Liver (tissue), 3 donors: Measurements from ENCODE around the gene RABGGTA.

Source experiments
- GABPA ChIP-seq, 2 donors: IDR thresholded peaks in 1 of 2; conservative IDR thresholded peaks in 1 of 2; 2 replicates each; pipeline ENCODE4 v1.6.1; 2016; ENCODE audit warnings: antibody characterized with exemption in 2 of 2, mild to moderate bottlenecking in 1 of 2, moderate library complexity in 1 of 2
- TF ChIP-seq, protein P1 (sequence below): fragments of 150-350 bp; IDR thresholded peaks from 2 replicates; pipeline ENCODE4 v1.5.1; 2017; ENCODE audit warnings: improper control_type of control experiment, low read depth, low read length; ENCODE audit not compliant: missing input control
- donor health status: healthy.
- donor health status: healthy.

DNA sequence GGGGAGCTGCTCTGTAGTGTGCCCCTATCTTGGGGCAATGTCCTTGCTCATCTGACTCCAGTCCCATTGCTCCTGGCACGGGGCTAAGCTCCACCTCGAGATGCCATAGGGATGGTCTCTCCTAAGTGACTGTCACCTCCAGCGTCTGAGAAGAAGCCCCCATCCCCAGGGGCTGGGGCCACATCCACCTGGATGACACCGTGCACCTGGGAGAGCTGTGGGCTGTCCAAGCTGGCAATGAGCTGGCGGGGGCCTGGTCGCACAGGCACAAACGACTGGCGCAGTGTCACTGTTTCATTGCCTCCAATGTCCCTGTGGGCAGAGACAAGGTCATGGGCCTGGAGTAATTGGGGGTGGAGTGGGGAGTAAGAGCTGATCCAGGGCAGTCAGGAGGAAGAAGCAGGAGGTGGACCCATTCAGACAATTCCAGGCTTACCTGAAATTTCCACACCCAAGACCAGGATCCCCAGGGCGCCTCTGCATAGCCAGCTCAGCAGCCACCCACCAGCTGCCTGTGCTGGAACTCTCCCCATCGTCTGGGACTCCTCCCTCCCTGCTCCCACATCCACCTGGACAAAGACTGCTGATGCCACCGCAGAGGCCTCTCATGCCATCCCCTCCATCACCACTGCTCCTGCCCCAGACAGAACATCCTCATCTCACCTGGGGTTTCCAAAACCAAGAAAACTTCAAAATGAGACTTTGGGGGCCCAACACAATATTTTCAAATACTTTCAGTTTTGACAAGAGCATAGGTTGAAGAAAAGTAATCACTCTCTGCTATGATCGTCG, 22.0 kb downstream of the RABGGTA start:
- TF ChIP-seq GABPA (IDR thresholded peaks at IDR 0.05 in 1 of 2, conservative IDR thresholded peaks at IDR 0.05 in 1 of 2): no peak
- TF ChIP-seq, protein P1, sequence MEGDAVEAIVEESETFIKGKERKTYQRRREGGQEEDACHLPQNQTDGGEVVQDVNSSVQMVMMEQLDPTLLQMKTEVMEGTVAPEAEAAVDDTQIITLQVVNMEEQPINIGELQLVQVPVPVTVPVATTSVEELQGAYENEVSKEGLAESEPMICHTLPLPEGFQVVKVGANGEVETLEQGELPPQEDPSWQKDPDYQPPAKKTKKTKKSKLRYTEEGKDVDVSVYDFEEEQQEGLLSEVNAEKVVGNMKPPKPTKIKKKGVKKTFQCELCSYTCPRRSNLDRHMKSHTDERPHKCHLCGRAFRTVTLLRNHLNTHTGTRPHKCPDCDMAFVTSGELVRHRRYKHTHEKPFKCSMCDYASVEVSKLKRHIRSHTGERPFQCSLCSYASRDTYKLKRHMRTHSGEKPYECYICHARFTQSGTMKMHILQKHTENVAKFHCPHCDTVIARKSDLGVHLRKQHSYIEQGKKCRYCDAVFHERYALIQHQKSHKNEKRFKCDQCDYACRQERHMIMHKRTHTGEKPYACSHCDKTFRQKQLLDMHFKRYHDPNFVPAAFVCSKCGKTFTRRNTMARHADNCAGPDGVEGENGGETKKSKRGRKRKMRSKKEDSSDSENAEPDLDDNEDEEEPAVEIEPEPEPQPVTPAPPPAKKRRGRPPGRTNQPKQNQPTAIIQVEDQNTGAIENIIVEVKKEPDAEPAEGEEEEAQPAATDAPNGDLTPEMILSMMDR: no peak
